Measurements from ENCODE around the gene POLR3A. TPM values are rescaled to one million over a fixed set of nuclear protein-coding genes. Genes with fewer than 3 reads are reported as not detected.
A peak's percentile ranks its signal among the peaks of the same experiment; 100 is the strongest.

The POLR3A gene
- total and polyA plus RNA-seq, 12 donors, result 4.2 to 12.5 (median 10.2) TPM

- peaks cover 0 to 28% (median 12%) of the 10 kb centered on the region in 9 donors for H3K4me1 ChIP-seq
- intact Hi-C loops (cut with DNase I), result loop anchor here in 5 of 10 donors (5.0 to 10.0 kb wide), 2 partner anchors 46 to 128 kb away; partner anchors contain the start of gene DLG5 (in 3 of the 5)
- no peaks in the 10 kb centered on the region for H3K9me3 ChIP-seq
- DNase-seq, result no peak
- no peak overlapping the region for H3K4me3 ChIP-seq
- no peak for ATAC-seq
- no peaks in the 10 kb centered on the region for H3K27me3 ChIP-seq
- TF ChIP-seq CTCF (IDR thresholded peaks at IDR 0.05), result no peak
- peaks cover 0 to 32% (median 20%) of the 10 kb centered on the region in 9 donors for H3K36me3 ChIP-seq
- peak overlapping the region in 1 of 10 donors; percentile 19 for H3K27ac ChIP-seq
- 92 to 94% methylated on average over 5 of the region's 5 CpGs for WGBS, 2 donors
Observed at GRCh38 chr10:77973276-77973675, 56.0 kb downstream of the POLR3A start.

- 93 to 94% methylated on average over 5 of the region's 5 CpGs for WGBS, 2 donors
- no peak for TF ChIP-seq CTCF (IDR thresholded peaks at IDR 0.05)
- Histone ChIP-seq H3K27me3 (no peaks in the 10 kb centered on the region), H3K27ac (peak overlapping the region in 5 of 10 donors; percentile 45 to 84 (median 81)), H3K4me3 (no peak overlapping the region), H3K36me3 (peaks cover 0 to 21% (median 9%) of the 10 kb centered on the region in 9 donors), H3K4me1 (peaks cover 0 to 28% (median 12%) of the 10 kb centered on the region in 9 donors), H3K9me3 (no peaks in the 10 kb centered on the region)
- DNase-seq, result no peak
- ATAC-seq, result no peak
- intact Hi-C loops (cut with DNase I), result loop anchor here in 5 of 10 donors (5.0 to 10.0 kb wide), 2 partner anchors 45 to 127 kb away; partner anchors contain the start of gene DLG5 (in 3 of the 5)
Observed at GRCh38 chr10:77972148-77972547, 57.2 kb downstream of the POLR3A start.

- ATAC-seq (peak in 1 of 8 donors; percentile 4), DNase-seq (no peak)
- H3K27me3 ChIP-seq, result no peaks in the 10 kb centered on the region
- peaks cover 0 to 28% (median 12%) of the 10 kb centered on the region in 9 donors for H3K4me1 ChIP-seq
- peak overlapping the region in 9 of 10 donors; percentile 16 to 84 (median 71) for H3K27ac ChIP-seq
- intact Hi-C loops (cut with DNase I), result loop anchor here in 5 of 10 donors (5.0 to 10.0 kb wide), 2 partner anchors 44 to 127 kb away; partner anchors contain the start of gene DLG5 (in 3 of the 5)
- no peak overlapping the region for H3K4me3 ChIP-seq
- peaks cover 0 to 17% (median 5%) of the 10 kb centered on the region in 9 donors for H3K36me3 ChIP-seq
- no peaks in the 10 kb centered on the region for H3K9me3 ChIP-seq
- WGBS, 2 donors, result 87 to 90% methylated on average over 3 of the region's 3 CpGs
- TF ChIP-seq CTCF (IDR thresholded peaks at IDR 0.05), result no peak
Observed at GRCh38 chr10:77971804-77972144, 57.5 kb downstream of the POLR3A start.

- Histone ChIP-seq H3K4me1 (peaks cover 0 to 28% (median 12%) of the 10 kb centered on the region in 9 donors), H3K36me3 (peaks cover 0 to 11% (median 3%) of the 10 kb centered on the region in 9 donors), H3K27me3 (no peaks in the 10 kb centered on the region), H3K4me3 (peak overlapping the region in 1 of 10 donors; percentile 25), H3K9me3 (no peaks in the 10 kb centered on the region), H3K27ac (peak overlapping the region; percentile 16 to 84 (median 68))
- TF ChIP-seq CTCF (IDR thresholded peaks at IDR 0.05), result no peak
- 32 to 35% methylated on average over 7 of the region's 7 CpGs for WGBS, 2 donors
- DNase-seq (peak; percentile 24 to 86), ATAC-seq (peak; percentile 82 to 96 (median 93))
- intact Hi-C loops (cut with DNase I), result loop anchor here in 5 of 10 donors (5.0 to 10.0 kb wide), 2 partner anchors 44 to 126 kb away; partner anchors contain the start of gene DLG5 (in 3 of the 5)
Observed at GRCh38 chr10:77970869-77971803, 58.2 kb downstream of the POLR3A start.
